HG03439 (cell line): ENCODE results near the gene IFT122.

Experiments
- ATAC-seq: cut with Tn5 transposase; IDR thresholded peaks from one replicate; pipeline ENCODE4 v1.9.1; 2021; ENCODE audit warnings: mild to moderate bottlenecking, moderate library complexity; ENCODE audit not compliant: unreplicated experiment

The IFT122 gene

DNA sequence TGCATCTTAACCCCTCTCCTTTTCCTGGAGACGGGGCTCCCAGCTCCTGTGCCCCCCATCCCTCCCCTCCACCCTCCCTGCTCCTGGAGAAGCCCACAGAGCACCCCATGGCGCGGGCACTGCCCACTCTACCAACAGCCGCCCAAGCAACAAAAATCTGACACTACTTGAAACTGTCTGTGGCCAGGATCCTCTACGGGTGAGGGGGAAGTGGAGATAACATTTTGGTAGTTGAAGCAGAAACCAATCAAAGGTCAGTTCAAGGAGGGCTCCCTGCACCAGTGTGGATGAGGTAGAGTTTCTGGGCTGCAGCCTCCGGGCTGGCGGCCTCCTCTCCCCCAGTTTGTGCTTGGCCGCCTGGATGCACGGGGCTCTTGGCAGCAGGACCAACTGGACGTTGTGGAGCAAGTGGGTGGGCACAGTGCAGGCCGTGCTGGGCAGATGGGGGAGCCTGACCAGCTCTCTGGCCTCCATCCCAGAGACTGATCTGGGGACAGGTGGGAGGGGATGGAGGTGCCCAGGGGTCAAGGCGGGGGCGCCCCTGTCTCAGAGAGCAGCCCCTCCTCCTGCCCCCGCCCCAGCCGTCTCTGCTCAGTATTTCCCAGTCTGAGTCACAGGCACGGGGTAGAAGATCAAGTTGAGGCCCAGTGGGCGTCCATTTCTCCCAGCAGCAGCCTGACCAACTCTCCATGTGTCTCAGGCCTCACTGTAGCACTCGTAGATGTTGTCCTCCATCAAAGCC, 115.8 kb downstream of the IFT122 start:
- ATAC-seq = no peak

DNA sequence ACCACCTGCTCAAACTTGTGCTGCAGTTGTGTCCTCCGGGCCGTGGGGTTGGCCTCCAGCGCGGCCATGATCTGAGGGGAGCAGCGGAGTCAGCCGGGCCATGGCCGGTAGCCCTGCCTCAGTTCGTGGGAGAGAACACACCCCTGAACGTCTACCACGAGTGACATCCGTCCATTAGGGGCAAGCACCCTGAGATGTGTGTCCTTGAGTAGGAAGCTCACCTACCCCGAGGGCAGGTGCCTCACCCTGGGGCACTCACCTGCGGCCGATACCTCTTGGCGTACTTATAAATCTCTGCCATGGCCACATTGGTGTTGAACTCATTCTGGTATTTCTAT, 116.3 kb downstream of the IFT122 start:
- ATAC-seq = no peak

DNA sequence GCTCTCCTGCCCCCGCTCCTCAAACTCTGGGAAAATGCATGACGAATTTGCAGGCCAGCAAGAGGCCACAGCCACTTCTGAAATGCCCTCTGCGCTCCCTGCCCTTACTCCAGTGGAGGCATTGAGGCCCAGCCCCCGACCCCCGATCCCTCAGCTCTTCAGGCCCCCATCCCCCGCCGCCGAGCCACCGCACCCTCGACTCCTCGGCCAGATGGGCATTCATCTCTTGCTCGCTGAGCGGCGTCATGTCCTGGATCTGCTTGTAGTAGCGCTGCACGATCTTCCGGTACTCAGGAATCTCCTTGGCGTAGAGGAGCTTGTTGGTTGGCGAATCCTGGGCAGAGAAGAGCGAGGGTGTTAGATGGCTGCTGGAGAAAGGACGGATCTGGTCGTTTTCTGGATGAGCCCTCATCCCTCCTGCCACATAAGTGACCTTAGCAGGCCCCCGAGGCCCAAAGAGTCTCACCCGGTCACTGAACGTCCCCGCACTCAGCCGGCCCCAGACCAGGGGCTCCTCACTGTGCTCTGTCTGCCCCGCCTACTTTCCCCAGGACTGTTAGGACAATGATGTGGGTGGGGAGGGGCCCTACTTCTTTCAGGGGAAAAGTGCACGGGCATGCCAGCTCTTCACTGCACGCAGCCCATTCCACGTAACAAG, 117.0 kb downstream of the IFT122 start:
- no peak for ATAC-seq

DNA sequence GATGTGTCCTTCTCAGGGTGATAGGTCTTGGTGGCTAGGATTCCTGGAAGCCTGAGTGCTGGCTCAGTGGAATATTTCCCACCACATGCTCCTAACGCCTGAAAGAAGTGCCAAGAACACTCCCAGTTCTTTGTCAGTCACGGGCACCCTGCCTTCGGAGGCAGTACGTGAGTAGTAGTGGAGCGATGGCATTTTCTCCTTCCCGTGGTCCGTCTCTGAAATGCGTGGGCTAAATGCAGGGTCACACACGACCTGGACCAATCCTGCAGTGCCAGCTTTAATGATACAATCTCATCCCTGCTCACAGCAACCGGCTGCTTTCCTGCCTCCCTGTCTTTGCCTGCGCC, 117.5 kb downstream of the IFT122 start:
- no peak for ATAC-seq

DNA sequence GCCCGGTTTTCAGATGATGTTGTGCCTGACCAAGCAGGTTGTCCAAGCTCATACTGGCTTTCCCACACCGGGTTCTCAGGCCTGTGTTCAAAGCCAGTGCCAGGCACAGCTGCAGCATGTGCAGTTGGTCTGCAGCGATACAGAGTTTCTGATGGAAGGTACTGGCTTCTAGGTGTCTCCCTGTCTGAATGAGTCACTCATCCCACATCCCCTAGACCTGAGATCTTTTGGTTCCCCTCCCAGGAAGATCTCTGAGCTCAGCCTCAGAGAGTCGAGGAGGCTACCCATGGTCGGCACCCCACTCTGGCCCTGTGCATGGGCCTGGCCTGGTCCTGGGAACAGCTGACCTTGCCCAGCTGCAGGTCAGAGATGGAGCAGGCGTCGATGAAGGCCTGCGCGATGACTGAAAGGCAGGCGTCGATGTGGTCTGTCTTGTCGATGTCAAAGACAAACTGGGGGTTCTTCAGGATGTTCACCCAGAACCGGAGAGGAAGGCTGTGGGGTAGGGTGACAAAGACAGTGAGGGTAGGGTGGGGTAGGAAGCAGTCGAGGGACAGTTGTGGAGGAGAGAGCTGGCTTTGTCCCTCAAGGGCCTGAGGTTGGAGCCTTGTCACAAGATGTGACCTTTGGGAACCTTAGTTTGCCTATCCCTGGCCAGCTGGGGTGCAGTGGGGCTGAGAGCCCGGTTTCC, 118.2 kb downstream of the IFT122 start:
- ATAC-seq = no peak

DNA sequence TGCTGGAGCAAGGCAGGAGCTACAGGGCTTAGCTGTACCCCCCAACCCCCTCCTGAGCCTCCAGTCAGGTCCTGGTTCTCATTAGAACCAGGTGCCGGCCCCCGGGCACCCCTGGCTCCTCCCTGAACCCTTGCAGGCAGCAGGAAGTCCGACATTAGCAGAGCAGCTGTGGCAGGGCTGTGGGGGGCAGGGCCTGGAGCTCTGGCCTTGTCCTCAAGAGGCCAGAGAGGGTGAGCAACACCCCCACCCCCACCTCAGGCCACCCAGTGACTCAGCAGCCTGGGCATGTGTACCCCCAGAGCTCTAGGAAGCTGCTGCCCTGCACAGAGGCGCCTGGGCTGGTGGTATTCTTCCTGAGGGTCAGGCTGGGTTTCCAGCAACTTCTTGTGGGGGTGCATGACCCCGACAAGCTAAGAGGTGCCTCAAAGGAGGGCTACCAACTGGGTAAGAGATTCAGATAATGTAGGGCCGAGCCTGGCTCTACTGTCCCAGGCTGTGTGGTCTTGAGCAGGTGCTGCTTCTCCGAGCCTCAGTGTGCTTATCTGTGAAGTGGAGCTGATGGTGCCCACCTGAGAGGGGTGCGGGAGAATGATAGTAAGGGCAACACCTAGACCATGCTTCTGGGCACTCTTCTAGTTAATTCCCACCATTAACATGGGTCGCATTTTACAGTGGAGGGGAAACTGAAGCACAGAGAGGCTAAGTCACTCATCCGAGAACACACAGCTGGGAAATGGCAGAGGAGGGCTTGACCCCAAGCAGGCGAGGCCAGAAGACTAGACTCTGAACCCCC, 118.9 kb downstream of the IFT122 start:
- ATAC-seq = no peak

DNA sequence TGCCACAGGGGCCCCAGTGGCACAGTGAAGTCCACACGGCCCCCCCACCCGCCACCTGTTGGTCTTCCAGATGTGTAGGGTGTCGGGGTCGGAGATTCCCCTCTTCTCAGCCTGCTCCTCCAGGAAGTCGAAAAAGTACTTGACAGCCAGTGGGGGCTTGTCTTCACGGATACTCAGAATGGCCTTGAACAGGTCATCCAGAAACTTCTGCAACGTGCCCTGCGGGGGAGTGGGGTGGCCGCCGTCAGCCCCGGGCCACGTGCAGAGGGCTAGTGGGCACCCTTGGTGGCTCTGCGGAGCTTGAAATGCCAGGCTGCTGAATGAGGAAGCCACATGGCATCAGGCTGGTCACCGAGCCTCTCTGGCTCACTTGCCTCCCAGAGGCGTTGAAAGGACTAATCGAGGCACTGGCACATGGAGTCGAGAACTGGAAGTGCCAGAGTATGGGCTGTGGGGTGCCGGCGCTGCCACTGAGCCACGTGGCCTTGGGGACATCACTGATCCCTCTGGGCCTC, 119.6 kb downstream of the IFT122 start:
- no peak for ATAC-seq

DNA sequence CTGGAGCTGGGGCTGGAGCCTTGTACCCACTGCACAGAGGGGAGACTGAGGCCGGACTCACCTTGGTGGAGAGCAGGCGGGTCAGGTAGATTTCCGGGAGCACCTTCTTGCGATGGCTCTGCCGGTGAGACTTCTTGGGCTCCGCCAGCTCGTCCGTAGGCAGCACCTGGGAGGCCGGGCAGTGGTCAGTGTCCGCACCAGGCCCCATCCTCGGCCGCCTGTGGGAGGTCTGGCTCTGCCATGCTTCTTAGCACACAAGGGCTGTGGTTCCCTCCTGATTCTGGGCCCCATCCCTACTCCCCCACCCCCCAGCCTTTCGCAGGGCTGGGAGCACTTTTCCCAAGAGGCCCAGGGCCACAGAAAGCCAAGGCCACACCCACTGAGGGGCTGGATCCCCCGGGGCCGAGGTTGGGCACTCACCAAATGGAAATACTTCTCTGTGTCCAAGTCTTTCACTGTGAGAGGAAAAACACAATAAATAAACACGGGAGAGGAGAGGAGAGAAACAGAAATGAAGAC, 120.3 kb downstream of the IFT122 start:
- no peak for ATAC-seq

DNA sequence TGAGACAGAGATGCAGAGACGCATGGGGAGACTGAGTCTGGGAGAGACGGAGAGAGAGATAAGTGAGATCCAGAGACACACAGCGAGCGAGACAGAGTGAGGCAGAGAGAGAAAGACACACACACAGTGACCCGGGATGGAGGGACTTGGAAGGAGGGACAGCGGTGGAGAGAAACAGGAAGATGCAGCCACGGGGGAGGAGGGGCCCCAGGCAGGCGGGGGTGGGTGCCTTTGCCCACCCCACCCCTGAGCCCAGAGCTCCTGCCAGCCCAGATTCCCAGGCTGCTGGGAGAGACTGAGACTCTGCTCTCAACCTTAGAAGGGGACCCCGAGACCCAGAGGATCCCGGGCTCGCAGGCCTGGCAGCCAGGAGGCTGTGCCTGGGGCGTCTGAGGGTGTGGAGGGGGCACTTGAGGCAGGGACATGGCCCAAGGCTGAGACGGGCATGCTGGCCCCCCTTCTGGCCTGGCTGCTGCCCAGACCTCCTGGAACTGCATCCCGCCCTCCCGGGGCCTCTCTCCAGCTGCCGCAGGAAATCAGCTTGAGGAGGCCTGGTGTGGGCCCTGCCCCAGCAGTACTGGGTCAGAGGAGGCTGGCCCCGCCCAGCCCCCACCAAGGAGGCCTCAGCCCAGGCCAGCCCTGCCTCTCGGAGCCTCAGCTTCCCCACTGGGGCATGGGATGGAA, 121.0 kb downstream of the IFT122 start:
- no peak for ATAC-seq

DNA sequence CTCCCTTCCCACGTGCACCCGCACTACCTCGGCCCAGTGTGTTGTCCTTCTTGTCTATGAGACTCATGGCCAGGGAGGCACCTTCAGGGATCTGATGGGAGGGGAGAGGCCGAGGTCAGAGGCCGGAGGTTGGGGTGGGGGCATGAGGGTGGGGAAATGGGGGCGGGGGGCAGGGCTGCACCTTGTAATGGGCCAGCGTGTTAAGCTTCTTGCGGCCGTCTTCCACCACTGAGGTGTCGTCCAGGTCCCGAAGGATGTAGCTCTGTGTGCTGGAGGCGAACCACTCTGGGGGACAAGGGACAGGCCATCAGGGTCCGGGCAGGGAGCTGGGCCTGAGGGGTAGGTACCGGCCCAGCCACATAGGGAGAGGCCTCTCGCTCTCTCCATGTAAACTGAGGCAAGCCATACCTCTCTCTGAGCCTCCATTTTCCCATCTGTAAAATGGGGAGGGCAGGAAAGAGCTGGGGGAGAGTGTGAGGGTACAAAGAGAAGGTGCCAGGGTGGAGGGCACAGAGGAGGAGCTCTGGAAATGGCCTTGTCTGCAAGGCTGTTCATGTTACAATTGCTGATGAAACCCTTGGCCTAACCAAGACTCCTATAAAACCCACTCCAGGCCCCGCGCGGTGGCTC, 121.7 kb downstream of the IFT122 start:
- no peak for ATAC-seq

DNA sequence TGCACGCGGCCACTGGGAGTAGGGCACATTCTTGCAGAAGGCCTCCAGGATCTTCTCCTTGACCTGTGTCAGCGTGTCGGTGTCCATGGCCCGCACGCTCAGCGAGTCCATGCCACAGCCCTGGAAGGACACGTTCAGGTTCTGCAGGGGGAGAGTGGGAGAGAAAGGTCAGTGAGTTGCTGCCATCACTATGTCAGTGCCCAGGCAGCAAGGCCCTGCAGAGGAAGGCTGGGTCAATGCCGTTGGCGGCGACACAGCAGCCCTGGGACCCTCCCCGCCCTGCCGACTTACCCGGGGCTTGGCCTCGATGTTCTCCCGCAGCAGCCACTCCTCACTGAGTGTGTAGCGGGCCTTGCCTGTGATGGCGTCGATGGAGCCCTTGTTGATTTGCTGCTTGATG, 122.8 kb downstream of the IFT122 start:
- no peak for ATAC-seq

DNA sequence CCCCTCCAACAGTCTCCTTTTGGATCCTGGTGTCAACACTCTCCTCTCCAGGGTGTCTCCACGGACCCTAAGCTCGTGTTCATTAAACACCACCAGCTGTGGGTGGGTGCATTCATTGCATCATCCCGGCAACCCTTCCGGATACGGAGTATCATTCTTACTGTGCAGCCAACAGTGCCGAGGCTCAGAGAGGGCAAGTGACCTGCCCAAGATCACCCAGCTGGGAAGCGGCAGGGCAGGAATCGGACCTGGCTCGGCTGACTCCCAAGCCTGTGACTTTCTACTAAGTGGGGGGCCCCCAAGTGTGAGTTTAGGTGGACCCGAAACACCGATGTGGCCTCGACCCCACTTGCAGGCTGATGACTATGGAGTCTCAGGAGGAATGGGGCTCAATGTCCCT, 123.3 kb downstream of the IFT122 start:
- no peak for ATAC-seq

DNA sequence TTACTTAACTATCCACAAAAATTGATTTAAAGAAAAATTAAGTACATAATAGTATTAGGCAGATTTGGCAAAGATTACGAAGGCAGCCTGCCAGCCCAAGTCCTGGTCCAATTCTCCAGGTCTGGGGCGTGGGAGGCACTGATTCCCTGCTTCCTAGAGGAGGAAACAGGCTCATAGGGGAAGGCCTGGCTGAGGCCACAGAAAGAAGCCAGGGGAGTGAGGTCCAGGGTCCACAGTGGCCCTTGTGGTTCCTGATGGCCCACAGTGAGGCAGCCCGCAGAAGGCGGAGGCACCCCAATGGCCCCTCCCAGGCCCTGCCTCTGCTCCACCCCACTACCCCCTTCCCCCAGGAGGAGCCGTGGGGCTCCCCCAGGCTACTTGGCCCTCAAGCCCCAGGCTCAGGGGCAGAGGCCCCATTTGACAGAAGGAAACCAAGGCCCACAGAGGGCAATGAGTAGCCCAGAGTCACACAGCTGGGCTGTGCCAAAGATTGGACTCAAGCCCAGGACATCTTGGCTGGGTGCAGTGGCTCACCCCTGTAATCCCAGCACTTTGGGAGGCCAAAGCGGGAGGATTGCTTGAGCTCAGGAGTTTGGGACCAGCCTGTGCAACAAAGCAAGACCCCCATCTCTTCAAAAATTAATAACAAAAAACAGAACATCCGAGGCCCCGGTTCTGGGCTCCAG, 124.0 kb downstream of the IFT122 start:
- no peak for ATAC-seq

DNA sequence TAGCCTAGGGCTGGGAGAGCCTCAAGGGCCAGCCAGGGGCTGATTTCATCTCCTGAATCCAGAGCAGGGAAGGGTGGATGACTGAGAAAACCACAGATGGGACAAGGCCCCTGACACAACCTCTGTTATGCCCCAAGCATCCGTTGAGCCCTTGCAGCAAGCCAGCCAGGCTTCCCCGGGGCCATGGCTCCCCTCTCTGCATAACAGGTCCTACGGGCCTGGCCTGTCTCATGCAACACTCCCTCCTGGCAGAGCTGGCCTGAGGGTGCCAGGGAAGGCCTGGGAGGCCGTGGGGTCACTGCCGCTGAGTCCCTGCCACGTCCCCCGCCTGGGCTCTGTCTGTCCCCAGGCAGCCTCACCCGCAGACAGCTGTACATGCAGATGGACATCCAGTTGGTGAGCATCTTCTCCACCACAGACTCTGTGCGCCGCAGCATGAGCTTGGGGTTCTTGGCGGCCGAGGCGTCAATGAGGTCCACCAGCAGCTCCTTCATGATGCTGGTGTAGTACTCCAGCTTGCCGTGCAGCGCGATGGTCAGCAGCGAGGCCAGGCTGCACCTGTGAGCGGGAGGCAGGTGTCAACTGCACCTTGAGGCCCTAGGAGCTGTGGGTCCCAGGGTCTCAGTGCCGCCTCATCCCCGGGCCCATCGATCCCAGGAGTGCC, 125.1 kb downstream of the IFT122 start:
- no peak for ATAC-seq

DNA sequence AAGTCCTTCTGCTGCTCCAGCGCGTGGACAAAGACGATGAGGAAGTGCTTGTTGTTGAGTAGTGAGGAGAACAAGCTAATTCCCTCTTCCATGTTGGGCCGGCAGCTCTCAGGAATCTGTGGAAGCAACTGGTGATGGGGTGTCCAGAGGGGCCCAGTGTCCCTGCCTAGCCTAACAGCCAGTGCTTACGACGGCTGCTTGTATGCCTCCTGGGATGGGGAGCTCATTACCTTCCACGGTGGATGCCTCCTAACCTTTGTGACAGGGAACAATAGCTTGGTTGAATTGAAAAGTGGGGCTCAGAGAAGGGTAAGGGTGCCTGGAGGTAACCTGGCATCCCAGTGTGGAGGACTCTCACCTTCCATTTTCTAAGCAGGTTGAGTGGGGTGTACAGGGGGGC, 125.9 kb downstream of the IFT122 start:
- no peak for ATAC-seq

DNA sequence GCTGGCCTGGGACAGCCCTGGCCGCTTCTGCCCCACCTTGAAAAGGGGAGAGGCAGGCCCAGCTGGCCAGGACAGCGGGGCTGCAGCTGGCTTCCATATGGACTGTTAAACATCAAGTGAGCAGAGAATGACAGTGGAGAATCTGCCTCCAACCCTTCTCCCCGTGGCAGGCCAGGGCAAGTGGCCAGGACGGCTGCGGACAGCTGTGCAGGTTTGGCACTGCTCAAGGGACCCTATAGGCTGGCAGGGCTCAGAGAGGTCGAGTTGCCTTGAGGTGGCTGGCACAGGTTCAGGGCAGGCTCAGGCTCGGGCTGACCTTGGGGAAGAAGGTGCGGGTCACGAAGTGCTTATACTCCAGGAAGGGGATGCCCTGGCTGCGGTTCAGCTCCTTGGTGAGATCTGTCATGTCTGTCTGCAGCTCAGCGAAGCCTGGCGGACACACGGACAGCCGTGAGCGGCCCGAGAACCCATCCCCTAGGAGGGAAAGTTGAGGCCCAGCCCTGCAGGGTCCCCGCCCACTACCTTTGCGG, 127.2 kb downstream of the IFT122 start:
- no peak for ATAC-seq

DNA sequence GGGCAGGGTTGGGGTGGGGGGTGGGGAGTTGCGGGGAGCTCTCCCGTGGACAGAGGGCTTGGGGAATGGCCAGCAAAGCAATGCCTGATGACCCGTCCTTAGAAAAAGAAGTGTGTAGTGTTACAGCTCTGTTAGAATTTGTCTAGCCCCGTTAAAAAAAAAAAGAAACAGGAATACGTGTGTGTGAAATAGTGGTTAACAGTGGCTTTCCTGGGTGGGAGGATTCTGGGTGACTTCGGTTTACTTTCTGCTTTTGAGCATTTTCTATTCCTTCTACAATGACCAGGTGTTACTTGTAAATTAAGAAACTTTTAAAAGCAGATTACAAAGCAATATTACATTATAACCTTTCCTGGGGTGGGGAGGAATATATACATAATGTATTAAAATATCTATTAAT, 127.9 kb downstream of the IFT122 start:
- ATAC-seq = no peak

DNA sequence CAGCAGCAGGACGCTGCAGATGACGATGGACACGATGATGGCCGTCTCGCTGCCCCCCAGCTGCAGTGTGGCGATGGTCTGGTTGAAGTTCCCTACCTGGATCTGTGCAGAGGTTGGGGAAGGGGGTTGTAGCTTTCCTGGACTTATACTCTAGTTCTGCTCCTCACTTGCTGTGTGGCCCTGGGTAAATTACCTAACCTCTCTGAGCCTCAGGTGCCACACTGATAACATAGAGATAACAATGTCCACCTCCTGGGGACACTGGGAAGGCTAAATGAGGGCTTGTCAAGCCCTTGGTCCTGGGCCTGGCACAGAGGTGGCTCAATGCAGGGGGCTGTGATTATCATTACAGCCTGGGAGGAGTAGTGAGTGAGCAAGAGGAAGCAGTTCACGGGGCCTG, 129.8 kb downstream of the IFT122 start:
- ATAC-seq = no peak
